Fibroblast of skin of right quadriceps (primary cell): ENCODE measurements around the gene DENND2C.

ENCODE experiments used
- DNase-seq: peaks from one replicate; pipeline ENCODE4 v3.0.0-alpha.2; 2013

DENND2C gene

GRCh38 chr1:114535401-114535800, 134.4 kb downstream of the DENND2C start:
- no peak for DNase-seq
